Measurements from ENCODE around the gene LUC7L2. TPM values are rescaled to one million over a fixed set of nuclear protein-coding genes. Genes with fewer than 3 reads are reported as not detected.

Gene LUC7L2
- total RNA-seq, 1 donor from 2014 or later: 142 TPM

DNA sequence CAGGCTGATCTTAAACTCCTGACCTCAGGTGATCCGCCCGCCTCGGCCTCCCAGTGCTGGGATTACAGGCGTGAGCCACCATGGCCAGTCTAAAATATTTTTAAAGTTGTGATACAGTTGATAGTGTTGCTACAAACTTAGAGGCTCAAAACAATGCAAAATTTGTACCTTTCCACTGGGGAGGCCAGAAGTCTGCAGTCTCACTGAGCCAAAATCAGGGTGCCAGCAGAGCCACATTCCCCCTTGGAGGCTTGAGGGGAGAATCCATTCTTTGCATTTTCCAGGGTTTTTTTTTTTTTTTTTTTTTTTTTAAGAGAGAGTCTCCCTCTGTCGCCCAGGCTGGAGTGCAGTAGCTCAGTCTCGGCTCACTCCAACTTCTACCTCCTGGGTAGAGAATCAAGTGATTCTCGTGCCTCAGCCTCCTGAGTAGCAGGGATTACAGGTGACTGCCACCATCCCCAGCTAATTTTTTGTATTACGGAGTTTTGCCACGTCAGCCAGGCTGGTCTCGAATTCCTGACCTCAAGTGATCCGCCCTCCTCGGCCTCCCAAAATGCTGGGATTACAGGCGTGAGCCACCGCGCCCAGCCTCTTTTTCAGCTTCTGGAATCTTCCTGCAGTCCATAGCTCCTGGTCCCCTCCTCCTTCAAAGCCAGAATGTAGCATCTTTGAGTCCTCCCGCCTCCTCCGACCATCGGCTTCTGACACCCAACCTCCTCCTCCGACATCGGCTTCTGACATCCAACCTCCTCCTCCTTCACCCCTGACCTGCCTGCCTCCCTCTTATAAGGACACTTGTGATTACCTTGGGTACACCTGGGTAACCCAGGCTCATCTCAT lies 86.6 kb downstream of the LUC7L2 start:
- Mint-ChIP-seq H3K4me3 (no peak overlapping the region), H3K27me3 (ENCODE audit: low read depth) (no peaks in the 10 kb centered on the region), H3K4me1 (peaks cover 7% of the 10 kb centered on the region), H3K9me3 (peaks cover 5% of the 10 kb centered on the region), H3K36me3 (no peaks in the 10 kb centered on the region), H3K27ac (no peak overlapping the region)
- no peak for DNase-seq (ENCODE audit: low spot score in 2 of 2, unreplicated experiment in 2 of 2)
- TF ChIP-seq, protein P1, sequence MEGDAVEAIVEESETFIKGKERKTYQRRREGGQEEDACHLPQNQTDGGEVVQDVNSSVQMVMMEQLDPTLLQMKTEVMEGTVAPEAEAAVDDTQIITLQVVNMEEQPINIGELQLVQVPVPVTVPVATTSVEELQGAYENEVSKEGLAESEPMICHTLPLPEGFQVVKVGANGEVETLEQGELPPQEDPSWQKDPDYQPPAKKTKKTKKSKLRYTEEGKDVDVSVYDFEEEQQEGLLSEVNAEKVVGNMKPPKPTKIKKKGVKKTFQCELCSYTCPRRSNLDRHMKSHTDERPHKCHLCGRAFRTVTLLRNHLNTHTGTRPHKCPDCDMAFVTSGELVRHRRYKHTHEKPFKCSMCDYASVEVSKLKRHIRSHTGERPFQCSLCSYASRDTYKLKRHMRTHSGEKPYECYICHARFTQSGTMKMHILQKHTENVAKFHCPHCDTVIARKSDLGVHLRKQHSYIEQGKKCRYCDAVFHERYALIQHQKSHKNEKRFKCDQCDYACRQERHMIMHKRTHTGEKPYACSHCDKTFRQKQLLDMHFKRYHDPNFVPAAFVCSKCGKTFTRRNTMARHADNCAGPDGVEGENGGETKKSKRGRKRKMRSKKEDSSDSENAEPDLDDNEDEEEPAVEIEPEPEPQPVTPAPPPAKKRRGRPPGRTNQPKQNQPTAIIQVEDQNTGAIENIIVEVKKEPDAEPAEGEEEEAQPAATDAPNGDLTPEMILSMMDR (IDR thresholded peaks at IDR 0.05; ENCODE audit: unreplicated experiment): no peak

DNA sequence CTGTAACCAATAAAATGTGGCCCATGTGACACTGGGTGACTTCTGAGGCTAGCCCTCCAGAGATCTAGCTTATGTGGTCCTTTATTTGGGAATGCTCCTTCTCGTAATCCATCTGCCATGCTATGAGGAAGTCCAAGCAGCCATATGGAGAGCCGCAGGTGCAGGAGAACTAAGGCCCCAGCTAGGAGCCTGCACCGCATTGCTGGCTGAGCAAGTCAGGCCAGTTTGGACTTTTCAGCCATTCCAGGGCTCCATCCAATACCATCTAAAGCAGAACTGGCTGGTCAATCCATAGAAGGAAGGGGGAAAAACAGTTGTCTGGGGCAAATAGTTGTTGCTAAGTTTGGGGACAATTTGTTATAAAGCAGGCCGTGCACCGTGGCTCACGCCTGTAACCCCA lies 91.2 kb downstream of the LUC7L2 start:
- peaks cover 5% of the 10 kb centered on the region for H3K9me3 Mint-ChIP-seq
- H3K27ac Mint-ChIP-seq: no peak overlapping the region
- TF ChIP-seq, protein P1 (IDR thresholded peaks at IDR 0.05; ENCODE audit: unreplicated experiment): no peak
- H3K4me3 Mint-ChIP-seq: no peak overlapping the region
- H3K27me3 Mint-ChIP-seq (ENCODE audit: low read depth): no peaks in the 10 kb centered on the region
- H3K4me1 Mint-ChIP-seq: peaks cover 6% of the 10 kb centered on the region
- DNase-seq (ENCODE audit: low spot score in 2 of 2, unreplicated experiment in 2 of 2): no peak
- no peaks in the 10 kb centered on the region for H3K36me3 Mint-ChIP-seq

DNA sequence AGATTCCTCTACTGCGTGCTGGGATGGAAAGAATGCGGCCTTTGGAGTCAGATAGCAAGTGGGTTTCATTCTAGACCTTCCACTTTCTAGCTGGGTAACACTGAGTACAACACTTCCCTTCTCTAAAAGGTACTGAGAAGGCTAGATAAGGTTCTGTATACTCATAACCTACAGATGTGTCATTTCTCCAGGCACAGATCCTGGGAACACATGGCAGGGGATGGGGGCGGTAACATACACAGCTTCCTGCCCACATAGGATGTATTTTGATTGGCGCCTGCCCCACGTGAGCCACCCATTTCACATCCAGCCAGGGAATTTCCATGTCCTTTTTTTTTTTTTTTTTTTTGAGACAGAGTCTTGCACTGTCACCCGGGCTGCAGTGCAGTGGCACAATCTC lies 91.9 kb downstream of the LUC7L2 start:
- no peak overlapping the region for H3K4me3 Mint-ChIP-seq
- H3K4me1 Mint-ChIP-seq: peaks cover 9% of the 10 kb centered on the region
- H3K27me3 Mint-ChIP-seq (ENCODE audit: low read depth): no peaks in the 10 kb centered on the region

DNA sequence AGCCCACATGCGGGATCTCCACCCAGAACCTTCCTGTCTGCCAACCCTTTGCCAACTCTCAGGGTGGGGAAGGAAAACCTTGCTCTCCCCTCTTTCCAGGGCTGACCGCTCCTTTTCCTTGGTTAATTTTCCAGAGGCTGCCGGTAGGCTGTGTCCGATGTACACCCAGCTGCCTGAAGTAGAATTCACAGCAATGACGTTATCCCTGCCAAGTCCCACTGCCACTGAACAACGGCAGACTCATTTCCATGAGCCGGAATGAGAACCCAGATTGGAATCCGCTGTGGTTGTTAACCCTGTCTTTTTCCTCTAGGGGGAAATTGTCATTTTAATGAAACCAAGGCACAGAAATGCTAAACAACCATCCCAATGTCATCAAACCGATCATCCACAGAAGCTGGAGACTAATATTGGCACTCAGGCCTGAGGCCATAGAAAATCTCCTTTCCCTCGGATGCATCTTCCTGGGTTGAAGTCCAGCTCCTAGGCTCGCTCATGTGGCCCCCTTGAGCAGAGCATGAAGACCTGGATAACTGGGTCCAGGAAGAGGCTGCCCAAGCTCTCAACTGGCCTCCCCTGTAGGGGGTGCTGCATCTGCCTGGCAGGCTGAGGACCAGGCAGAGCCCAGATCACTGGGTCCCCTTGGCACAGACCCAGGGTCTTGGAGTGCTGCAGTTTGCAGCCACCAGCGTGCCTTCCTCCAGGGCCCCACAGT lies 93.4 kb downstream of the LUC7L2 start:
- no peak for DNase-seq (ENCODE audit: low spot score in 2 of 2, unreplicated experiment in 2 of 2)
- no peak overlapping the region for H3K27ac Mint-ChIP-seq
- H3K27me3 Mint-ChIP-seq (ENCODE audit: low read depth): no peaks in the 10 kb centered on the region
- peaks cover 5% of the 10 kb centered on the region for H3K9me3 Mint-ChIP-seq
- H3K4me3 Mint-ChIP-seq: no peak overlapping the region
- H3K4me1 Mint-ChIP-seq: peaks cover 19% of the 10 kb centered on the region
- TF ChIP-seq, protein P1 (IDR thresholded peaks at IDR 0.05; ENCODE audit: unreplicated experiment): no peak
- no peaks in the 10 kb centered on the region for H3K36me3 Mint-ChIP-seq

More for the DNA sequence above, 91.9 kb downstream of the LUC7L2 start:
- Mint-ChIP-seq H3K27ac (no peak overlapping the region), H3K36me3 (no peaks in the 10 kb centered on the region), H3K9me3 (peaks cover 5% of the 10 kb centered on the region)
- TF ChIP-seq, protein P1 (IDR thresholded peaks at IDR 0.05; ENCODE audit: unreplicated experiment): no peak
- DNase-seq (ENCODE audit: low spot score in 2 of 2, unreplicated experiment in 2 of 2): no peak

DNA sequence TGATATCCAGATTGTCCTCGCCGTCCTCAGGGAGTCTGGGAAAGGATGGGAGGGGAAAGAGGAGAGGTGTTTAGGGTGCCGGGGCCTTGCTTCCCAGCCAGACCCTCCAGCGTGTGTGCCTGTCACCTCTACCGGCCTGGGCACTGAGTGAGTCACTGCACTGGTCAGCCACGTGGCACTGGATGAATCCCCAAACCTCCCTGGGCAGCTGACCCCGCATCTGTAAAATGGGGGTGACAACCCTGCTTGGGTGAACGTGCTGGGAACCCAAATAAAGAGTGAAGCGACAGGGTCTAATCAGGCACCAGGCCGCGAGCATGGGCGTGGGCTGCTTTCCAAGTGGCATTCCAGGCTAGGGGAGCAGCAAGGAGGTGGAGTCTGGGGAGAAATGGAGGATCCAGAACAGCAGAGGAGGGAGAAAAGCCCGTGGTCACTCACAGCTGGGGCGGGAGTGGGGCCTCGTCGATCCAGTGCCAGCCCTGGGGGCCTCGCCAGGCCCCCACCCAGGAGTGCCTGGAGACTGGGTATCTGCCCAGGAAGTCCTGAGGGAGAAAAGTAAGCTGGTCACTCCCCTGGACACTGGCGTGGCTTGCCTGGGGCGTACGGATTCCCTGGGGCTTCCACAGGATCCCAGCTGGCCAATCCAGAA lies 94.1 kb downstream of the LUC7L2 start:
- H3K9me3 Mint-ChIP-seq: peaks cover 5% of the 10 kb centered on the region
- DNase-seq (ENCODE audit: low spot score in 2 of 2, unreplicated experiment in 2 of 2): no peak
- H3K4me1 Mint-ChIP-seq: peaks cover 26% of the 10 kb centered on the region
- H3K36me3 Mint-ChIP-seq: no peaks in the 10 kb centered on the region
- TF ChIP-seq, protein P1 (IDR thresholded peaks at IDR 0.05; ENCODE audit: unreplicated experiment): no peak
- no peak overlapping the region for H3K4me3 Mint-ChIP-seq
- H3K27me3 Mint-ChIP-seq (ENCODE audit: low read depth): no peaks in the 10 kb centered on the region
- H3K27ac Mint-ChIP-seq: no peak overlapping the region

Measured in mesothelial cell of epicardium (in vitro differentiated cells).